ENCODE measurements around the gene HSDL1.

DNA sequence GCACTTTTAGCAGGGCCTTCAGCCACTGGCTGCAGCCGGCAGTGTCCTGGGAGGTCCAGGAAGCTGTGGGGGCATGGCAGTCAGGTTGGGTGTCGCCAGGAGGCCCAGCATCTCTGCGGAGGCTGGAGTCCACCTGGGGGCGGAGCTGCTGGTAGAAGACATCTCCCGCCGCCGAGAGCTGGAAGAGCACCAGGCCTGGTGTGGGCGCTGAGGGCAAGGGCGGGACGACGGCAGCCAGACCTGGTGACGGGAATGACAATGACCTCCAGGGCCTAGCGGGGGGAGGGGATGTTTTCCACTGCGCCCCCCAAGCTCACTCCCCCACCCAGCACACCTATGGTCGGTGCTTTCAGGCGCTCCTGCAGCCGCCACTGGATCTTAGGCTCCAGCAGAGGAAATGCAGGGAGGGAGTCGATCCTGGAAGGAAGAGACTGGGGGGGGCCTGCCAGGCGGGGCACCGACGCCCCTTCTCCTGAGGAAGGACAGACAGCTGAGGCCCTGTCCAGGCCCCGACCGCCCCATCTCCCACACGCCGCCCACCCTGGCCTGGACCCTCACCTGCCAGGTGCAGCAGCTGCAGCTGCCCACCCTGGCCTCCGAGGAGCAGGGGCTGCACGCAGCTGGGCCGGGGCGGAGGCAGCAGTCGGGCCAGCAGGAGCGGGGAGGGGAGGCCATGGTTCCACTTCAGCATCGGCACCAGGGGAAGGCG lies 34.8 kb upstream of the HSDL1 start:
- TF ChIP-seq, protein P1, sequence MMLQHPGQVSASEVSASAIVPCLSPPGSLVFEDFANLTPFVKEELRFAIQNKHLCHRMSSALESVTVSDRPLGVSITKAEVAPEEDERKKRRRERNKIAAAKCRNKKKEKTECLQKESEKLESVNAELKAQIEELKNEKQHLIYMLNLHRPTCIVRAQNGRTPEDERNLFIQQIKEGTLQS (IDR thresholded peaks at IDR 0.05; ENCODE audit: borderline replicate concordance, extremely low read depth, low read depth, low read length) = no peak
- TF ChIP-seq ATF7 (IDR thresholded peaks at IDR 0.05; ENCODE audit: low read depth) (no peak), RCOR1 (conservative IDR thresholded peaks at IDR 0.05; ENCODE audit: low read depth, low read length) (no peak), HDAC6 (IDR thresholded peaks at IDR 0.05; ENCODE audit: unreplicated experiment) (no peak), TAF1 (IDR thresholded peaks at IDR 0.05; ENCODE audit: borderline replicate concordance, low read depth, low read length) (no peak), RBBP5 (conservative IDR thresholded peaks at IDR 0.05) (no peak)
- TF ChIP-seq, protein P2, sequence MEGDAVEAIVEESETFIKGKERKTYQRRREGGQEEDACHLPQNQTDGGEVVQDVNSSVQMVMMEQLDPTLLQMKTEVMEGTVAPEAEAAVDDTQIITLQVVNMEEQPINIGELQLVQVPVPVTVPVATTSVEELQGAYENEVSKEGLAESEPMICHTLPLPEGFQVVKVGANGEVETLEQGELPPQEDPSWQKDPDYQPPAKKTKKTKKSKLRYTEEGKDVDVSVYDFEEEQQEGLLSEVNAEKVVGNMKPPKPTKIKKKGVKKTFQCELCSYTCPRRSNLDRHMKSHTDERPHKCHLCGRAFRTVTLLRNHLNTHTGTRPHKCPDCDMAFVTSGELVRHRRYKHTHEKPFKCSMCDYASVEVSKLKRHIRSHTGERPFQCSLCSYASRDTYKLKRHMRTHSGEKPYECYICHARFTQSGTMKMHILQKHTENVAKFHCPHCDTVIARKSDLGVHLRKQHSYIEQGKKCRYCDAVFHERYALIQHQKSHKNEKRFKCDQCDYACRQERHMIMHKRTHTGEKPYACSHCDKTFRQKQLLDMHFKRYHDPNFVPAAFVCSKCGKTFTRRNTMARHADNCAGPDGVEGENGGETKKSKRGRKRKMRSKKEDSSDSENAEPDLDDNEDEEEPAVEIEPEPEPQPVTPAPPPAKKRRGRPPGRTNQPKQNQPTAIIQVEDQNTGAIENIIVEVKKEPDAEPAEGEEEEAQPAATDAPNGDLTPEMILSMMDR (IDR thresholded peaks at IDR 0.05 in 2 of 3, conservative IDR thresholded peaks at IDR 0.05 in 1 of 3; ENCODE audit: control insufficient read depth in 2 of 3, extremely low read depth in 1 of 3, insufficient read depth in 1 of 3, low read depth in 3 of 3, low read length in 3 of 3) = no peak
- TF ChIP-seq, protein P3, sequence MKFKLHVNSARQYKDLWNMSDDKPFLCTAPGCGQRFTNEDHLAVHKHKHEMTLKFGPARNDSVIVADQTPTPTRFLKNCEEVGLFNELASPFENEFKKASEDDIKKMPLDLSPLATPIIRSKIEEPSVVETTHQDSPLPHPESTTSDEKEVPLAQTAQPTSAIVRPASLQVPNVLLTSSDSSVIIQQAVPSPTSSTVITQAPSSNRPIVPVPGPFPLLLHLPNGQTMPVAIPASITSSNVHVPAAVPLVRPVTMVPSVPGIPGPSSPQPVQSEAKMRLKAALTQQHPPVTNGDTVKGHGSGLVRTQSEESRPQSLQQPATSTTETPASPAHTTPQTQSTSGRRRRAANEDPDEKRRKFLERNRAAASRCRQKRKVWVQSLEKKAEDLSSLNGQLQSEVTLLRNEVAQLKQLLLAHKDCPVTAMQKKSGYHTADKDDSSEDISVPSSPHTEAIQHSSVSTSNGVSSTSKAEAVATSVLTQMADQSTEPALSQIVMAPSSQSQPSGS (IDR thresholded peaks at IDR 0.05; ENCODE audit: low read length) = no peak
- TF ChIP-seq, protein P4, sequence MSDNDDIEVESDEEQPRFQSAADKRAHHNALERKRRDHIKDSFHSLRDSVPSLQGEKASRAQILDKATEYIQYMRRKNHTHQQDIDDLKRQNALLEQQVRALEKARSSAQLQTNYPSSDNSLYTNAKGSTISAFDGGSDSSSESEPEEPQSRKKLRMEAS (IDR thresholded peaks at IDR 0.05; ENCODE audit: low read depth, low read length) = no peak
